ENCODE measurements around the gene LOC128125822. TPM values are rescaled to one million over a fixed set of nuclear protein-coding genes. Genes with fewer than 3 reads are reported as not detected.

Gene LOC128125822

DNA sequence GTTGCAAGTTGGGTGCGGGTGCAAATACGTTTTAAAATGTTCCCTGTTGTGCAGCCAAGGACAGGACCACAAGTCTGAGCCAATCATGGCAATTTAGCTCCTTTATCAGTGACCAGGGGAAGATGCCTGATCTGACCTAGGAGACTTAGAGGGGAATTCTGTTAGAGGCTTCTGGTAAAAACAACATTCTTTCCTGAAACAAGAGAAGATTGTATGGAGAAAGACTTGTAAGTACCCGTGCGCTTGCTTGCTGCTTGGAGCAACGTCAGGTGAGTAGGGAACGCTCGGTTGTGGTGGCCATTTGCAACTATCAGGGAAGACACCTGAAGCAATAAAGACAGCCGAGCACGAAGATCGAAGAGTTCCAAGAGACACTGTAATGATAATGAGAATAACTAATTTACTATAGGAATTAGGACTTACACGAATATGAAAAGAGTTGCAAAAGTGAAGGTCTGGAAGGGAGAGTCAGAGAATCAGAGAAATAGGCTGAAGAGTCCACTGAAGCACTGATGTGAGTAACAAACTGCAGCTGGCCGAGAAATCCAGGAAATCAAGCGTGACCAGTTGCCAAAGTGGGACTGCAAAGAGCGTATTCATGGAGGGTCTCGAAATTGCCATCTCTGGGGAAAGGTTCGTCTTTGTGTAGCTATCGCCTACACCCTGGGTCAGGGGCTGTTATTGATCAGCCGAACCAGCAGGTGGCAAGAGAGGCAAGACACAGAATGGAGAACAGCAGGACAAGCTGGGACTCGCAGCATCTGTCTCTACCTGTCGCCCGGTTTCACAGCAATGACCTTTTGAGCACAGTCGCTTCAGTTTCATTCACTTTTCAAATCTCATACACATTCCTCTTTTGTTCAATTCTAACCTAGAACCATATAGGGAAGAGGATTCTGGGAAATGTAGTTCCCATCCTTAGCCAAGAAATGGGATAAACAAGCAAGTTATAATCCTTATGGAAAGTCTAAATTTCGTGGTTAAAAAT, 26.1 kb downstream of the LOC128125822 start:
- ChIA-PET CTCF (interaction anchor here (0.6 to 4.0 kb wide), 25 partner anchors 8 to 204 kb away, joined by 3 to 18 read pairs (median 4); partner anchors contain the start of gene PHF3), POLR2A (no interaction called here)
- Mint-ChIP-seq H3K4me1 (peaks cover 23% of the 10 kb centered on the region), H3K4me3 (peak overlapping the region; percentile 77), H3K27ac (peak overlapping the region; percentile 64), H3K36me3 (ENCODE audit: low read depth) (no peaks in the 10 kb centered on the region), H3K9me3 (no peaks in the 10 kb centered on the region), H3K27me3 (peaks cover 6% of the 10 kb centered on the region)
- peak; percentile 81 for DNase-seq

DNA sequence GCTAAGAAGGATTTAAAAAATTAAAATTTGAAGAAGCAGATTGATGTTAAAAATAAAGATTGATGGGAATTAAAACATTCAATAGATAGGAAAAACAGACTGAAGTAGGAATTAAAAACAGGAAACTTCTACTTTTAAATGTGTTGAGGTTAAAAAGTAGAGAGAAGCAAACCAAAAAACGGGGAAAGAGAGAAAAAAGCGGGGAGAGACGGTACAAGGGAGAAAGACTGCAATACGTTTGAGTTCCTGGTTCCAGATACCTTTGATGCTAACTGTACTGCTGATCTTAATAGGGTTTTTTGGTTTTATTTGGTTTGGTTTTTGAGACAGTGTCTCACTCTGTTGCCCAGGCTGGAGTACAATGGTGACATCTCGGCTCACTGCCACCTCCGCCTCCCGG, 27.0 kb downstream of the LOC128125822 start:
- POLR2A ChIA-PET, result no interaction called here
- CTCF ChIA-PET, result interaction anchor here (0.6 to 4.0 kb wide), 17 partner anchors 10 to 203 kb away, joined by 3 to 18 read pairs (median 5); partner anchors contain the start of gene PHF3
- peak overlapping the region; percentile 77 for H3K4me3 Mint-ChIP-seq
- H3K36me3 Mint-ChIP-seq (ENCODE audit: low read depth), result no peaks in the 10 kb centered on the region
- H3K27me3 Mint-ChIP-seq, result peaks cover 6% of the 10 kb centered on the region
- no peaks in the 10 kb centered on the region for H3K9me3 Mint-ChIP-seq
- no peak overlapping the region for H3K27ac Mint-ChIP-seq
- peaks cover 23% of the 10 kb centered on the region for H3K4me1 Mint-ChIP-seq
- DNase-seq, result no peak

DNA sequence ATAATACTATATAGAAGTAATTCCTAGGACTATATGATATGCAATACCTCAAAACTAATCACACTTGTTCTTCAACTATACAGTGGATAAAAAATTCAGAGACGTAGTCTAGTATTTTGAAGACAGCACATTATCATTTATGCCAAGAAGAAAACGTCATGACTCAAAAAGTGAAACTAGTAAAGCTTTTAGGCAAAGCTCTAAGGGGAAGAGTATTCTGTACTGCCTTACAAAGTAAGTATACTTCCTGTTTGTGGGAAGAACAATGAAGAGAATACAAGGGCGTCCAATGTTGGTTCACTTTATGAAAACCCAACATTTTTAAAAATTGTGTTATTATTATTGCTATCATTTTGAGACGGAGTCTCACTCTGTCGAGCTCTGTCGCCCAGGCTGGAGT, 27.9 kb downstream of the LOC128125822 start:
- no peak overlapping the region for H3K4me3 Mint-ChIP-seq
- no peaks in the 10 kb centered on the region for H3K9me3 Mint-ChIP-seq
- H3K27me3 Mint-ChIP-seq, result peaks cover 6% of the 10 kb centered on the region
- ChIA-PET CTCF (interaction anchor here (2.0 to 4.0 kb wide), 3 partner anchors 35 to 164 kb away, joined by 4 to 18 read pairs (median 18); partner anchors contain the start of gene PHF3), POLR2A (no interaction called here)
- no peak overlapping the region for H3K27ac Mint-ChIP-seq
- peaks cover 20% of the 10 kb centered on the region for H3K4me1 Mint-ChIP-seq
- no peaks in the 10 kb centered on the region for H3K36me3 Mint-ChIP-seq (ENCODE audit: low read depth)
- DNase-seq, result no peak

DNA sequence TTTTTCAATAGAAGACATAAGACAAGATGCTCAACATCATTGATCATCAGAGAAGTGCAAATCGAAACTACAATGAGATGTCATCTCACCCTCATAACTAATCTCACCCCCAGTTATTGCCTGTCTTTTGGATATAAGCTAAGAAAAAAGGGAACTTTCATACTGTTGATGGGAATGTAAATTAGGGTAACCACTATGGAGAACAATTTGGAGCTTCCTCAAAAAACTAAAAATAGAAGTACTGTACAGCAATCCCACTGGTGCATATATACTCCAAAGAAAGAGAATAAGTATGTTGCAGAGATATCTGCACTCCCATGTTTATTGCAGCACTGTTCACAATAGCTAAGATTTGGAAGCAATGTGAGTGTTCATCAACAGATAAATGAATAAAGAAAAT, 37.0 kb downstream of the LOC128125822 start:
- no peak for DNase-seq
- H3K36me3 Mint-ChIP-seq (ENCODE audit: low read depth), result no peaks in the 10 kb centered on the region
- H3K9me3 Mint-ChIP-seq, result no peaks in the 10 kb centered on the region
- H3K4me1 Mint-ChIP-seq, result no peaks in the 10 kb centered on the region
- H3K4me3 Mint-ChIP-seq, result no peak overlapping the region
- CTCF ChIA-PET, result interaction anchor here (2.0 kb wide), 1 partner anchor 11 kb away, joined by 12 read pairs; no protein-coding TSS in a partner anchor
- peaks cover 13% of the 10 kb centered on the region for H3K27me3 Mint-ChIP-seq
- H3K27ac Mint-ChIP-seq, result no peak overlapping the region
- POLR2A ChIA-PET, result no interaction called here

DNA sequence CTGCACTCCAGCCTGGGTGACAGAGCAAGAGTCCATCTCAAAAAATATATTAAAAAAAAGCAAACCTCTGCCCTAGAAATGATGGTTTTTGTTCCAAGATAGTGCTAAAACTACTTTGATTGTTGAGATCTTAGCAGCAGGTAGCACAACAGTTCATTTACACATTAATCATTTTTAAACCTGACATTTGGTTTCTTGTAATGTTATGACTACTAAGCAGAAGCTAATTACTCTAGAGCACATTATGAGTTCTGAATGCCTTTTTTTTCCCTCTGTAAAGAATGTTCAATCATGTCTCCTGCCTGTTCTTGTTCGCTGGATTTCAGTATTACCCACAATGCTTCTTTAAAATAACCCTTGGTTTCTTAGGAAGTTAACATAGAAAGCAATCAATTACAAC, 38.7 kb downstream of the LOC128125822 start:
- no peak for DNase-seq
- CTCF ChIA-PET, result interaction anchor here (1.2 kb wide), 1 partner anchor 12 kb away, joined by 3 read pairs; no protein-coding TSS in a partner anchor
- Mint-ChIP-seq H3K27ac (no peak overlapping the region), H3K4me3 (no peak overlapping the region), H3K36me3 (ENCODE audit: low read depth) (no peaks in the 10 kb centered on the region), H3K9me3 (no peaks in the 10 kb centered on the region), H3K4me1 (no peaks in the 10 kb centered on the region), H3K27me3 (peaks cover 13% of the 10 kb centered on the region)
- POLR2A ChIA-PET, result no interaction called here

DNA sequence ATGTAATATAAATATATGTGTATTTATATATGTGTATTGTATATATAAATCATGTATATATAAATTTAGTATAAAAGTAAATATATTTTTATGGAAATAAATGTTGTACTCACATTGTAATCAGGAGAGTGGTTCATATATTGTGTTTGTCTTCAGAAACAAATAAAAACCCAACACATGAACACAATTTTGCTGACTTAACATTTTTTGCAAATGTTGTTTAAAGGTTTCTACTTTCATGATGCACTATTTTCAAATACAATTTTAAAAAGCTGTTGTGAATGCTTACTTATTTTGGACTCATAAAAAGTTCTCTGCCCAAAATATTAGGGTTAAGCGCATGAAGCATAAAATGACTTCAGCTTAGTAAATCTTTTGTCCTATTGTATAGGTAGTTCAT, 39.3 kb downstream of the LOC128125822 start:
- H3K9me3 Mint-ChIP-seq, result no peaks in the 10 kb centered on the region
- H3K4me3 Mint-ChIP-seq, result no peak overlapping the region
- H3K36me3 Mint-ChIP-seq (ENCODE audit: low read depth), result no peaks in the 10 kb centered on the region
- peaks cover 18% of the 10 kb centered on the region for H3K27me3 Mint-ChIP-seq
- no peaks in the 10 kb centered on the region for H3K4me1 Mint-ChIP-seq
- ChIA-PET POLR2A (no interaction called here), CTCF (interaction anchor here (1.2 kb wide), 1 partner anchor 13 kb away, joined by 3 read pairs; no protein-coding TSS in a partner anchor)
- DNase-seq, result no peak
- H3K27ac Mint-ChIP-seq, result no peak overlapping the region

DNA sequence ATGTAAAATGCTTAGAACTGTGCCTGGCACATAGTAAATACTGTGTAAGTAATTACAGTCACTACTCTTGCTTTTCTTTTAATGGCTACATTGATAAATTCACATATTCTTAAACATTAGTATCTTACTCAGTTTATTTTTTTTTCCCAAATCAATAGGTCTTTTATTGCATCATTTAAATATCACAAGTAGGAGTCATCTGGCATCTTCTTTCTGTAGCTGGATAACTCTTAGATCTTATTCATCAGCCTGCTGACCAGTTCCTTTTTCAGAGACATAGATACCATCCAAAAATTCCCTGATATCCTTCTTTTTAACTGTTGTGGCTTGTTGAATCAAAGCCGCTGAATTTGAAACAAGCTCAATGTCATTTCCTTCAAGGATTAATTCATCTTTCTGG, 43.3 kb downstream of the LOC128125822 start:
- Mint-ChIP-seq H3K9me3 (no peaks in the 10 kb centered on the region), H3K27me3 (peaks cover 26% of the 10 kb centered on the region), H3K4me3 (no peak overlapping the region), H3K36me3 (ENCODE audit: low read depth) (no peaks in the 10 kb centered on the region), H3K4me1 (no peaks in the 10 kb centered on the region), H3K27ac (no peak overlapping the region)
- DNase-seq, result no peak
- ChIA-PET CTCF (no interaction called here), POLR2A (no interaction called here)

Other genes with a start within 250 kb of the LOC128125822 start
- 10 to 100 TPM; 53.6 to 61.7 TPM for gene PTP4A1, start within 50 bp of the LOC128125822 start, total RNA-seq
- gene PHF3, start 63.3 kb downstream of the LOC128125822 start, total RNA-seq, result 10 to 100 TPM; 43.8 to 57.5 TPM